AG04449 (cell line): Measurements from ENCODE around the gene PRKCSH.
"Not testable (repeated sequence)": the region's sequence is repeated elsewhere in the genome, so short reads cannot be mapped to it uniquely, and the experiment has no call there.

Source experiments
- CTCF ChIA-PET: fragments of 350-600 bp; formaldehyde crosslinking; extraction: SDS; loops from one replicate; lab custom pipeline; 2021; ENCODE audit warnings: antibody characterized with exemption; lab: Yijun Ruan, JAX
- POLR2A ChIA-PET: fragments of 400-600, 350-600 bp; formaldehyde crosslinking; extraction: SDS; loops from one replicate; lab custom pipeline; 2020; ENCODE audit warnings: antibody characterized with exemption, inconsistent platforms; lab: Yijun Ruan, JAX
- DNase-seq: peaks from one replicate; pipeline ENCODE4 v3.0.0-alpha.2; 2010; ENCODE audit warnings: low read depth, low spot score
- H3K4me3 ChIP-seq: 2 replicates; pipeline ENCODE4 v1.5.1; 2011; ENCODE audit warnings: low read depth, mild to moderate bottlenecking, control low read depth, low read length
- TF ChIP-seq, protein P1 (sequence below): IDR thresholded peaks from one replicate; pipeline ENCODE4 v1.5.1; 2011; ENCODE audit warnings: mild to moderate bottlenecking, moderate library complexity, low read length, control low read depth, inconsistent platforms; ENCODE audit not compliant: insufficient read depth; ENCODE audit errors: missing control alignments

The PRKCSH gene

DNA sequence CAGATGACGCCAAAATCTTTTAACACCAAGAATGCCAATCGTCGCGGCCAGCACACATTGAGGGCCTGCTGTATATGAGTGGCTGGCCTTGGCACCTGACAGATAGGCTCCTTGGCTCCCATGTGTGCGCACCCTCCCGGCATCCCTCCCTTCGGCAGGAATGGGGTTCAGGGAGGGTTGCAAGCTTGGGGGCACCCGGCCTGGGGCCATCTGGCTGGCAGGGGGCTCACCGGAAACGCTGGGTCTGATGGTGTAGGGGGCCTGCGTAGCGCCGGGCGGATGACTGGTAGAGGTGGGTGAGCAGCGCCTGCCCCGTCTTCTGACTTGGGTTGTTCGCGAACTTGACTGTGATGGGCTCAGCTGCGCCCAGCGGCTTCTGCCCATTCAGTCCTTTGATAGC is 22.4 kb downstream of the PRKCSH start:
- TF ChIP-seq, protein P1, sequence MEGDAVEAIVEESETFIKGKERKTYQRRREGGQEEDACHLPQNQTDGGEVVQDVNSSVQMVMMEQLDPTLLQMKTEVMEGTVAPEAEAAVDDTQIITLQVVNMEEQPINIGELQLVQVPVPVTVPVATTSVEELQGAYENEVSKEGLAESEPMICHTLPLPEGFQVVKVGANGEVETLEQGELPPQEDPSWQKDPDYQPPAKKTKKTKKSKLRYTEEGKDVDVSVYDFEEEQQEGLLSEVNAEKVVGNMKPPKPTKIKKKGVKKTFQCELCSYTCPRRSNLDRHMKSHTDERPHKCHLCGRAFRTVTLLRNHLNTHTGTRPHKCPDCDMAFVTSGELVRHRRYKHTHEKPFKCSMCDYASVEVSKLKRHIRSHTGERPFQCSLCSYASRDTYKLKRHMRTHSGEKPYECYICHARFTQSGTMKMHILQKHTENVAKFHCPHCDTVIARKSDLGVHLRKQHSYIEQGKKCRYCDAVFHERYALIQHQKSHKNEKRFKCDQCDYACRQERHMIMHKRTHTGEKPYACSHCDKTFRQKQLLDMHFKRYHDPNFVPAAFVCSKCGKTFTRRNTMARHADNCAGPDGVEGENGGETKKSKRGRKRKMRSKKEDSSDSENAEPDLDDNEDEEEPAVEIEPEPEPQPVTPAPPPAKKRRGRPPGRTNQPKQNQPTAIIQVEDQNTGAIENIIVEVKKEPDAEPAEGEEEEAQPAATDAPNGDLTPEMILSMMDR = no peak
- CTCF ChIA-PET = interaction anchor here (1.1 to 1.3 kb wide), 2 partner anchors 25 to 164 kb away, joined by 3 to 6 read pairs; no protein-coding TSS in a partner anchor
- H3K4me3 ChIP-seq = no peak overlapping the region
- no peak for DNase-seq
- POLR2A ChIA-PET = no interaction called here

DNA sequence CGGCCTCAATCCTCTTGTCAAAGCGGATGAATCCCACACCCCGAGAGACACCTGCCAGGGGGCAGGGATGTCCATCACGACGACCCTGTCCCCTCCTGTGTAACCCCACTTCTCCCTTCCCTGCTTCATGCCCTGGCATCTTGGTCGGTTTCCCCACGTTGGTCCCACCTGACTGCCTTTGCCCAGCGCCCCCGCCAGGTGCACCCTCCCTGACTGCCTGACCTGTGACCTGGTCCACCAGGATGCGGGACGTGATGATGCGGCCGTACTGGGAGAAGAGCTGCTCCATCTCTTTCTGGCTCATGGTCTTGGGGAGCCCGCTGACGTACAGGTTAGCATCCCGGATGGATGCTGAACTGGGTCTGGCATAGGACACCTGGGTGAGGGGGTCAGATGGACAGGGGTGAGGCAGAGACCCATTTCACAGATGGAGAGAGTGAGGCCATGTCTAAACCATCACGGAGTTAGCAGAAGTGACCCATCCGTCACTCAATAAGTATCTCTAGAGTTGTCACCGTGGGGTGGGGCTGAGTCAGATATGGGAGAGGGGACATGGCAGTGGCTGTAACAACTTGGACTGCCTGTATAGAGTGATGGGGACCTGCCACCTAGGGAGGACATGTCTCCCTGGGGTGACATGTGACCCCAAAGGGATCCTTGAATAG is 22.9 kb downstream of the PRKCSH start:
- ChIA-PET CTCF (interaction anchor here (0.7 to 1.3 kb wide), 4 partner anchors 12 to 164 kb away, joined by 3 to 6 read pairs (median 4); no protein-coding TSS in a partner anchor), POLR2A (no interaction called here)

DNA sequence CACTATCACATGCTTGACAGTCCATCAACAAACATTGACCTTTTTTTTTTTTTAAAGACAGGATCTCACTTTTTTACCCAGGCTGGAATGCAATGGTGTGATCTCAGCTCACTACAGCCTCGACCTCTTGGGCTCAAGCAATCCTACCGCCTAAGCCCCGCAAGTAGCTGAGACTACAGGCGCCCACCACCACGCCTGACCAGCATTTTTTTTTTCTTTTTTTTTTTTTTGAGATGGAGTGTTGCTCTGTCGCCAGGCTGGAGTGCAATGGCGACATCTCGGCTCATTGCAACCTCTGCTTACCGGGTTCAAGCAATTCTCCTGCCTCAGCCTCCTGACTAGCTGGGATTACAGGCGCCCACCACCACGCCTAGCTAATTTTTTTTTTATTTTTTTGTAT is 23.5 kb downstream of the PRKCSH start:
- DNase-seq, POLR2A ChIA-PET, H3K4me3 ChIP-seq: not testable (repeated sequence)
- CTCF ChIA-PET = interaction anchor here (0.7 to 1.2 kb wide), 2 partner anchors 13 to 17 kb away, joined by 3 to 4 read pairs; no protein-coding TSS in a partner anchor

More for the DNA sequence above, 22.9 kb downstream of the PRKCSH start:
- no peak for DNase-seq
- H3K4me3 ChIP-seq = no peak overlapping the region
- TF ChIP-seq, protein P1 = no peak

DNA sequence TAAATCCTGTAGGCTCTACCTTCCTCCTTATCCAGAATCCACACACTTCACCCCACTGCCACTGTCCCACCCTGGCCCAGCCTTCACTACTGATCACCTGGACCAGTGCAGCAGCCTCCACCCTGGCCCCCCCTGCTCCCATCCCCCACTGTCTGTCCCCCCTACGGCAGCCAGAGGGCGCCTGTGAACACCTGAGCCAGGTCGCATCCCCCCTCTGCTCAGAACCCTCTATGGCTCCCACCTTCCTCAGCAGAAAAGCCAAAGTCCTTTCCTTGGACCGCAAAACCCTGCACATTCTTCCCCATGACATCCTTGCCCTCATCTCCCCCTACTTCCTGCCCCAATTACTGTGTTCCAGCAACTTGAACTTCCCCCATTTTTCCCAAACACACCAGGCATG is 24.8 kb downstream of the PRKCSH start:
- CTCF ChIA-PET = no interaction called here
- DNase-seq = no peak
- POLR2A ChIA-PET = no interaction called here
- TF ChIP-seq, protein P1 = no peak
- H3K4me3 ChIP-seq = no peak overlapping the region

DNA sequence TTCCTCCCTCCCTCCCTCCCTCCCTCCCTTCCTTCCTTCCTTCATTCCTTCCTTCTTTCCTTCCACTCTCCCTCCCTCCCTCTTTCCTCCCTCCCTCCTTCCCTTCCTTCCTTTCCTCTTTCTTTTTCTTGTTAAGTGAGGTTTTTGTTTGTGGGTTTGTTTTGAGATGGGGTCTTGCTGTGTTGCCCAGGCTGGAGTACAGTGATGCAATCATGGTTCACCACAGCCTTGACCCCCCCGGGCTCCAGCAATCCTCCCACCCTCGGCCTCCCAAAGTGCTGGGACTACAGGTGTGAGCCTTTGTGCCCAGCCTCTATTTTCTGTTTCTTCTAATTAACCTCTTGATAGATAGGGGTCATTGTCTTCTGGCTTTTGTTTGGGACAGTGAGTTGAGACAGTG is 26.0 kb downstream of the PRKCSH start:
- no peak for DNase-seq
- ChIA-PET POLR2A (interaction anchor here (0.7 kb wide), 1 partner anchor 74 kb away, joined by 3 read pairs; no protein-coding TSS in a partner anchor), CTCF (no interaction called here)
- H3K4me3 ChIP-seq = no peak overlapping the region
- TF ChIP-seq, protein P1 = no peak

DNA sequence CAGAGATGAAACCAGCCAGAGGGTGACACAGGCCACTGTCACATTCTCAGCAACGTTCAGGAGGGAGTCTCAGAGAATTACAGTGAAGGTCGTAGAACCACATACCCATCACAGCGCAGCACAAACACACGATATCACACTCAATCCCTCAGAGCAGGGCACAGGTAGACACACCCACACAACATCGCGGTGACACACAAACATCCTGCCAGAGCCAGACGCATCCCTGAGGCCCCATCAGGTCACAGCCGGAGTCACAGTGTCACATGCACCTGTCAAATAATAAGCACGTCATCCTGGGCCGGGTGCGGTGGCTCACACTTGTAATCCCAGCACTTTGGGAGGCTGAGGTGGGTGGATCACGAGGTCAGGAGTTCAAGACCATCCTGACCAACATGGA is 28.0 kb downstream of the PRKCSH start:
- H3K4me3 ChIP-seq = no peak overlapping the region
- DNase-seq = no peak
- ChIA-PET POLR2A (no interaction called here), CTCF (interaction anchor here (1.0 kb wide), 1 partner anchor 82 kb away, joined by 3 read pairs; no protein-coding TSS in a partner anchor)
- TF ChIP-seq, protein P1 = no peak
